ENCODE data around the gene SALL4. TPM values are rescaled to one million over a fixed set of nuclear protein-coding genes. Genes with fewer than 3 reads are reported as not detected.

The SALL4 gene
- total and polyA plus RNA-seq, 4 donors: 0.54 to 2.3 (median 1.4) TPM

Other genes with a start within 250 kb of the SALL4 start
- gene ATP9A, start 34.1 kb downstream of the SALL4 start, total RNA-seq: 100 to 1,000 TPM in 1 of 2 donors, 10 to 100 TPM in 1; 77.3 to 187 TPM
- 100 to 1,000 TPM; 157 to 181 TPM for gene ATP9A, start 34.1 kb downstream of the SALL4 start, polyA plus RNA-seq (ENCODE audit: insufficient read length in 2 of 2)

Data from spinal cord (tissue), 4 donors.